Measurements from ENCODE around the gene INTS4.
"Not testable (repeated sequence)": the region's sequence is repeated elsewhere in the genome, so short reads cannot be mapped to it uniquely, and the experiment has no call there.

Gene INTS4

DNA sequence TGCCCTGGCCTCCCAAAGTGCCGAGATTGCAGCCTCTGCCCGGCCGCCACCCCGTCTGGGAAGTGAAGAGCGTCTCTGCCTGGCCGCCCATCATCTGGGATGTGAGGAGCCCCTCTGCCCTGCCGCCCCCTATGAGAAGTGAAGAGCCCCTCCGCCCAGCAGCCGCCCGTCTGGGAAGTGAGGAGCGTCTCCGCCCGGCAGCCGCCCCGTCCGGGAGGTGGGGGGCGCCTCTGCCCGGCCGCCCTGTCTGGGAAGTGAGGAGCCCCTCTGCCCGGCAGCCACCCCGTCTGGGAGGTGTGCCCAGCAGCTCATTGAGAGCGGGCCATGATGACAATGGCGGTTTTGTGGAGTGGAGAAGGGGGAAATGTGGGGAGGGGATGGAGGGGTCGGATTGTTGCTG lies 60.9 kb downstream of the INTS4 start:
- not testable (repeated sequence) for H2BK12ac ChIP-seq (ENCODE audit: low read length); H2AFZ ChIP-seq (ENCODE audit: low read length); H3K4ac ChIP-seq (ENCODE audit: low read length); H3K4me2 ChIP-seq (ENCODE audit: insufficient read depth, low read length, poor library complexity, severe bottlenecking); H2AK5ac ChIP-seq (ENCODE audit: low read depth, low read length); H3K27me3 ChIP-seq (ENCODE audit: control insufficient read depth in 3 of 3, insufficient read depth in 3 of 3, low read depth in 1 of 3, low read length in 3 of 3); H3K79me1 ChIP-seq (ENCODE audit: low read depth, low read length); H4K91ac ChIP-seq (ENCODE audit: low read depth, low read length, poor library complexity); H2BK5ac ChIP-seq (ENCODE audit: low read length); H2BK15ac ChIP-seq (ENCODE audit: low read length); H3K9me3 ChIP-seq (replicated peaks in 1 of 2; ENCODE audit: control insufficient read depth in 2 of 2, insufficient read depth in 1 of 2, low read depth in 1 of 2, low read length in 2 of 2); H3K27ac ChIP-seq (replicated peaks; ENCODE audit: low read length); H3K18ac ChIP-seq (ENCODE audit: low read length); H3K14ac ChIP-seq (ENCODE audit: low read length); DNase-seq (ENCODE audit: low spot score); H3K9ac ChIP-seq (ENCODE audit: low read depth, low read length, poor library complexity); H4K8ac ChIP-seq (ENCODE audit: low read depth, low read length); H3K4me1 ChIP-seq (ENCODE audit: control insufficient read depth in 2 of 2, insufficient read depth in 1 of 2, low read depth in 1 of 2, low read length in 2 of 2); H3K23ac ChIP-seq (ENCODE audit: low read depth, low read length, poor library complexity); H2BK120ac ChIP-seq (ENCODE audit: low read depth, low read length); H3K4me3 ChIP-seq (ENCODE audit: low read length in 2 of 2)
- WGBS, 2 donors (ENCODE audit: extremely low coverage in 2 of 2, insufficient read length in 2 of 2, insufficient replicate concordance in 1 of 2), result no CpG with 5 or more reads among the region's 24 CpGs
- H3K36me3 ChIP-seq (replicated peaks in 1 of 2; ENCODE audit: control insufficient read depth in 2 of 2, insufficient read depth in 2 of 2, low read length in 2 of 2), result peaks cover 0 to 14% of the 10 kb centered on the region in 2 donors

DNA sequence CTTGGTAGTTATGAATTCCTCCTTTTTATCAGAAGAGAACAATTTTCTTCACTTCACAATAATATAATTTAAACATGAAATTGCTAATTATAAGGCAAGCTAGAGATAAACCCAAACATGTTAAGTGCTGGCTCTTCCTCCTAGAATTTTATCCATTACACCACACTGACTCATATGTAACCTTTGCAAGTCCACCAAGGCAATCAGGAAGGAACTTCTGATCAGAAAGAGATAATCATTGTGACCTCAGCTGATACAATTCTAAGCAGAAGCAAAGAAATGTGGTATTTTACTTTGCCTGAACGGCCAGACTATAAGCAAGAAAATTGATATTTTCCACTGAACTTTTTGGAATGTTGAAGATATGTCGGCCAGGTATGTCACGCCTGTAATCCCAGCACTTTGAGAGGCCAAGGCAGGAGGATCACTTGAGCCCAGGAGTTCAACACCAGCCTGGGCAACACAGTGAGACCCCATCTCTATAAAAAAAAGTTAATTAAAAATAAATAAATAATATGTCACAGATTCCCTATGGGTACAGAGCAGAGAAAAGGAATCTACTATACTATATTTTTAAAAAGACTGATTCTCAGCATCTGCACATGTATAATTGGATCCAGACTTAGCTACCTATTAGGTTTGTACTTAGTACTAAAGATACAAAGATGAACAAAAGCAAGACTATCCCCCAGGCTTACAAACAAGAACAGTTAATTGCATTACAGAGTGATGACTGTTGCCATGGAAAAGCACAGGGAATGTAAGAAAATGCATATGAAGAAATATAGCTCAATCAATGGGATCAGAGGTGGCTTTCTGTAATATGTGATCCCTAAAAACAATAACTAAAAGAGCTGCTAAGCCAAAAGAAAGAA lies 63.9 kb downstream of the INTS4 start:
- H4K91ac ChIP-seq (ENCODE audit: low read depth, low read length, poor library complexity); H3K27me3 ChIP-seq (ENCODE audit: control insufficient read depth in 3 of 3, insufficient read depth in 3 of 3, low read depth in 1 of 3, low read length in 3 of 3); H3K14ac ChIP-seq (ENCODE audit: low read length); H3K4me2 ChIP-seq (ENCODE audit: insufficient read depth, low read length, poor library complexity, severe bottlenecking); H3K79me1 ChIP-seq (ENCODE audit: low read depth, low read length); H3K4me3 ChIP-seq (ENCODE audit: low read length in 2 of 2); H3K23ac ChIP-seq (ENCODE audit: low read depth, low read length, poor library complexity); H3K9ac ChIP-seq (ENCODE audit: low read depth, low read length, poor library complexity); H3K18ac ChIP-seq (ENCODE audit: low read length); H2BK5ac ChIP-seq (ENCODE audit: low read length); H2AFZ ChIP-seq (ENCODE audit: low read length); H2BK12ac ChIP-seq (ENCODE audit: low read length); DNase-seq (ENCODE audit: low spot score); H3K27ac ChIP-seq (replicated peaks; ENCODE audit: low read length); H2BK120ac ChIP-seq (ENCODE audit: low read depth, low read length); H3K4ac ChIP-seq (ENCODE audit: low read length); H3K9me3 ChIP-seq (replicated peaks in 1 of 2; ENCODE audit: control insufficient read depth in 2 of 2, insufficient read depth in 1 of 2, low read depth in 1 of 2, low read length in 2 of 2); H2AK5ac ChIP-seq (ENCODE audit: low read depth, low read length); H4K8ac ChIP-seq (ENCODE audit: low read depth, low read length); H3K4me1 ChIP-seq (ENCODE audit: control insufficient read depth in 2 of 2, insufficient read depth in 1 of 2, low read depth in 1 of 2, low read length in 2 of 2); H2BK15ac ChIP-seq (ENCODE audit: low read length): not testable (repeated sequence)
- peaks cover 0 to 18% of the 10 kb centered on the region in 2 donors for H3K36me3 ChIP-seq (replicated peaks in 1 of 2; ENCODE audit: control insufficient read depth in 2 of 2, insufficient read depth in 2 of 2, low read length in 2 of 2)
- WGBS, 2 donors (ENCODE audit: extremely low coverage in 2 of 2, insufficient read length in 2 of 2, insufficient replicate concordance in 1 of 2), result no CpG with 5 or more reads among the region's 3 CpGs

DNA sequence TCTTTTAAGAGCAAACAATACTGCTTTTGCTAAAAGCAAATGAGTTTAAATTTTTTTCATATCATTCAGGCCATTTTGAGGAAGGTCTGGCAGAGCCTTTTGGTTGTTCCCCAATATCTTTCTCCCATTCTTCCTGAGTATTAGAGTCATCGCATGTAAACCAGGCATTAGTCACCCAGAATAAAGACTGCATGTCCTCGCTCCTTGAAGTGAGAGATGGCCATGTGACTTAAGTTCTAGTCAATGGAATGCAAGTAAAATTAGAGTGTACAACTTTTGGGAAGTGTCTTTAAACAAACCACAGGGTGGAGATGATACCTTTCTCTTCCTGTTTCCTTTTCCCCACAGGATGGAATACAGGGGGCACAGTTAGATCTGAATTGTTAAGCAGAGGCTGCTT lies 76.8 kb downstream of the INTS4 start:
- H3K4ac ChIP-seq (ENCODE audit: low read length); H3K27me3 ChIP-seq (ENCODE audit: control insufficient read depth in 3 of 3, insufficient read depth in 3 of 3, low read depth in 1 of 3, low read length in 3 of 3); H2BK120ac ChIP-seq (ENCODE audit: low read depth, low read length); H3K79me1 ChIP-seq (ENCODE audit: low read depth, low read length); DNase-seq (ENCODE audit: low spot score); H3K18ac ChIP-seq (ENCODE audit: low read length); H3K4me1 ChIP-seq (ENCODE audit: control insufficient read depth in 2 of 2, insufficient read depth in 1 of 2, low read depth in 1 of 2, low read length in 2 of 2); H3K23ac ChIP-seq (ENCODE audit: low read depth, low read length, poor library complexity); H2BK5ac ChIP-seq (ENCODE audit: low read length); H2AFZ ChIP-seq (ENCODE audit: low read length); H2BK15ac ChIP-seq (ENCODE audit: low read length); H2BK12ac ChIP-seq (ENCODE audit: low read length); H3K9me3 ChIP-seq (replicated peaks in 1 of 2; ENCODE audit: control insufficient read depth in 2 of 2, insufficient read depth in 1 of 2, low read depth in 1 of 2, low read length in 2 of 2); H3K9ac ChIP-seq (ENCODE audit: low read depth, low read length, poor library complexity); H2AK5ac ChIP-seq (ENCODE audit: low read depth, low read length); H4K91ac ChIP-seq (ENCODE audit: low read depth, low read length, poor library complexity); H3K27ac ChIP-seq (replicated peaks; ENCODE audit: low read length); H3K4me3 ChIP-seq (ENCODE audit: low read length in 2 of 2); H4K8ac ChIP-seq (ENCODE audit: low read depth, low read length); H3K4me2 ChIP-seq (ENCODE audit: insufficient read depth, low read length, poor library complexity, severe bottlenecking); H3K14ac ChIP-seq (ENCODE audit: low read length): not testable (repeated sequence)
- no CpG with 5 or more reads among the region's 2 CpGs for WGBS, 2 donors (ENCODE audit: extremely low coverage in 2 of 2, insufficient read length in 2 of 2, insufficient replicate concordance in 1 of 2)
- H3K36me3 ChIP-seq (replicated peaks in 1 of 2; ENCODE audit: control insufficient read depth in 2 of 2, insufficient read depth in 2 of 2, low read length in 2 of 2), result peaks cover 0 to 30% of the 10 kb centered on the region in 2 donors

DNA sequence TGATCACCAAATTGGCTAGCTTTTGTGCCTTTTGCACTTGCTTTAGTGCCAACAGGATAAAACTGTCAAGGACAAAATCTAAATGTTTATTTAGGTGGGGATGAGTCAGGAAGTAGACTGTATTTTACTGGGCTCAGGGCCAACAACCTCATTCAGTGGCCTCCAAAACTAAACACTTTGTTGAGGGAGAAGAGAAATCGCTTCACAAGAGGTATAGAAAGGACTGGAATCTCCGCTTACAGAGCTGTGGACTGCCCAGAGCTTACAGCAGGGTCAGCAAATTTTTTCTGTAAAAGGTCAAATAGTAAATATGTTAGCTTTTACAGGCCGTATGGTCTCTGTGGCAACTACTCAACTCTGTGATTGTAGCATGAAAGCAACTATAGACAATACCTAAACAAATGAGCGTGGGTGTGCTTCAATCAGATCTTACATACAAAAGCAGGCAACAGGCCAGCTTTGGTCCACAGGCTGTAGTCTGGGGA lies 80.1 kb downstream of the INTS4 start:
- not testable (repeated sequence) for H2AFZ ChIP-seq (ENCODE audit: low read length); H4K91ac ChIP-seq (ENCODE audit: low read depth, low read length, poor library complexity); H3K4me3 ChIP-seq (ENCODE audit: low read length in 2 of 2); H2BK15ac ChIP-seq (ENCODE audit: low read length); H3K18ac ChIP-seq (ENCODE audit: low read length); H3K27ac ChIP-seq (replicated peaks; ENCODE audit: low read length); H3K23ac ChIP-seq (ENCODE audit: low read depth, low read length, poor library complexity); H2BK120ac ChIP-seq (ENCODE audit: low read depth, low read length); H3K4me1 ChIP-seq (ENCODE audit: control insufficient read depth in 2 of 2, insufficient read depth in 1 of 2, low read depth in 1 of 2, low read length in 2 of 2); H3K14ac ChIP-seq (ENCODE audit: low read length); H4K8ac ChIP-seq (ENCODE audit: low read depth, low read length); H2BK5ac ChIP-seq (ENCODE audit: low read length); DNase-seq (ENCODE audit: low spot score); H3K4ac ChIP-seq (ENCODE audit: low read length); H3K4me2 ChIP-seq (ENCODE audit: insufficient read depth, low read length, poor library complexity, severe bottlenecking); H3K27me3 ChIP-seq (ENCODE audit: control insufficient read depth in 3 of 3, insufficient read depth in 3 of 3, low read depth in 1 of 3, low read length in 3 of 3); H2BK12ac ChIP-seq (ENCODE audit: low read length); H2AK5ac ChIP-seq (ENCODE audit: low read depth, low read length); H3K9me3 ChIP-seq (replicated peaks in 1 of 2; ENCODE audit: control insufficient read depth in 2 of 2, insufficient read depth in 1 of 2, low read depth in 1 of 2, low read length in 2 of 2); H3K9ac ChIP-seq (ENCODE audit: low read depth, low read length, poor library complexity); H3K79me1 ChIP-seq (ENCODE audit: low read depth, low read length)
- no CpG with 5 or more reads among the region's 4 CpGs for WGBS, 2 donors (ENCODE audit: extremely low coverage in 2 of 2, insufficient read length in 2 of 2, insufficient replicate concordance in 1 of 2)
- peaks cover 0 to 35% of the 10 kb centered on the region in 2 donors for H3K36me3 ChIP-seq (replicated peaks in 1 of 2; ENCODE audit: control insufficient read depth in 2 of 2, insufficient read depth in 2 of 2, low read length in 2 of 2)

Measured in neuronal stem cell (in vitro differentiated cells).